Measurements from ENCODE around the gene IL1RL2. TPM values are rescaled to one million over a fixed set of nuclear protein-coding genes. Genes with fewer than 3 reads are reported as not detected.

IL1RL2 gene
- total RNA-seq, 2 donors from 2014 or later = 1.4 to 3.8 TPM

DNA sequence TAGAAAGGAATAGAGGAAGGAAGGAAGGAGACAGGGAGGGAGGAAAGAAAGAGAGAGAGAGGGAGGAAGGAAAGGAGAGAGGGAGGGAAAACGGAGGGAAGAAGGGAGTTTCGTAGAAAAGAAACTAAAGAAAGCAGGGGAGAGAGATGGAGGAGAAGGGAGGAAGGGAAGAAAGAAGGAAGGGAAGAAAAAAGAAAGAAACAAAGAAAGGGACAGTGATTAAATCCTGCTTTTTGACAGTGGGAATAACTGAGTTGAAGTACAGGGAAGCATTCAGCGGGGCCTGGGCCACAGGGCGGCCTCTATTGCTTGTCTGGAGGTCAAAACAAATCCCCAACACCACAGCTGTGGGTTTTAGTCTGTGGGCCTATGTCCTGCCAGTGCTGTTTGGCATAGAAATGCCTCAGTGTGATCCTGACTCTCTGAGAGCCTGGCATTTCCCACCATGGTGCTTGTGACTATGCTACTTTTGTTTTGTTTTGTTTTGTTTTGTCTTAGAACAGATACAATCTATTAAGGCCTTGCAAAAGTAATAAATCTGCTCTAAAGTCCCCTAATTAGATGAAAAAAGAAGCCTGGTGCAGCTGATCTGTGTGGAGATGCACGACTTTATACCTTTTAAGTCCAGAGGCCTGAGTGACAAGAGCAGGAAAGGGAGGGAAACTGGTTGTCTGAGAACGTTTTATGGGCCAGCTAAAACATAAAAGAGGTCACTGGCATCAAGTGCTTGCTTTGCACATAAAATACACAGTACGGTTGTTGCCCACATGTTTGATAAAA is 40.0 kb downstream of the IL1RL2 start:
- WGBS = 45% methylated on average over 7 of the region's 7 CpGs
- Histone ChIP-seq H3K9me3 (no peaks in the 10 kb centered on the region), H3K4me3 (no peak overlapping the region), H3K27ac (peak overlapping the region; percentile 88 to 94), H3K36me3 (no peaks in the 10 kb centered on the region), H3K4me1 (replicated peaks) (peaks cover 10% of the 10 kb centered on the region), H3K27me3 (replicated peaks; ENCODE audit: insufficient read depth) (no peaks in the 10 kb centered on the region)
- DNase-seq (ENCODE audit: low spot score) = peak; percentile 39
- intact Hi-C loops (cut with DNase I) = no loop called here
- TF ChIP-seq, protein P1, sequence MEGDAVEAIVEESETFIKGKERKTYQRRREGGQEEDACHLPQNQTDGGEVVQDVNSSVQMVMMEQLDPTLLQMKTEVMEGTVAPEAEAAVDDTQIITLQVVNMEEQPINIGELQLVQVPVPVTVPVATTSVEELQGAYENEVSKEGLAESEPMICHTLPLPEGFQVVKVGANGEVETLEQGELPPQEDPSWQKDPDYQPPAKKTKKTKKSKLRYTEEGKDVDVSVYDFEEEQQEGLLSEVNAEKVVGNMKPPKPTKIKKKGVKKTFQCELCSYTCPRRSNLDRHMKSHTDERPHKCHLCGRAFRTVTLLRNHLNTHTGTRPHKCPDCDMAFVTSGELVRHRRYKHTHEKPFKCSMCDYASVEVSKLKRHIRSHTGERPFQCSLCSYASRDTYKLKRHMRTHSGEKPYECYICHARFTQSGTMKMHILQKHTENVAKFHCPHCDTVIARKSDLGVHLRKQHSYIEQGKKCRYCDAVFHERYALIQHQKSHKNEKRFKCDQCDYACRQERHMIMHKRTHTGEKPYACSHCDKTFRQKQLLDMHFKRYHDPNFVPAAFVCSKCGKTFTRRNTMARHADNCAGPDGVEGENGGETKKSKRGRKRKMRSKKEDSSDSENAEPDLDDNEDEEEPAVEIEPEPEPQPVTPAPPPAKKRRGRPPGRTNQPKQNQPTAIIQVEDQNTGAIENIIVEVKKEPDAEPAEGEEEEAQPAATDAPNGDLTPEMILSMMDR (IDR thresholded peaks at IDR 0.05) = no peak
- peak; percentile 47 for TF ChIP-seq POLR2AphosphoS5 (IDR thresholded peaks at IDR 0.05)

DNA sequence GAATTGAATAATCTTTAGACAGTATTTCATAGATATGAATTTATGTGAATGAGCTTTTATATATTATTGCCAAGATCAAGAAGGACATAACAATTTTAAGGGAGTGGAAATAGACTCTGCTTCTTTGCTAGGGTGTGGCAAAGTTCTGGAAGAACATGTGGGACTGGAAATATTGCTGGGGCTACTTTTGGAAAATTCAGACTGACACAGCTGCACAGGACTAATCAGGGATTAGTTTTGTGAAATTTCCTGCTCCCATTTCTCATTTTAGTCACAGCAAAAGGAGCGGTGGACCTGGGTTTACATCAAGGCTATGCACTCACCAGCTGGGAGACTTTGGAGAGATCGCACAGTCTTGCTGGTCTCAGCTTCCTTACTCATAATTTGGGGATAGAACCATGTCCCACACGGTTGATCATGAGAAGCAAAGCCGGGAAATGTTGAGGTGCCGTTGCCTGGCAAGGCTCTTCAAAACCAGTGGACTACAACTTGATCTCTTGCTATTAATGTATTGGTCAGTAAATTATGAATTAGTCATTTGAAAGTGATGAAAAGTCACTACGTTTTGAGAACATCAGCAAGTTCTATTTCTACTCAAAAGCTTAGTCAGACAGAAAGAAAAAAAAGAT is 42.4 kb downstream of the IL1RL2 start:
- TF ChIP-seq, protein P1 (IDR thresholded peaks at IDR 0.05) = no peak
- TF ChIP-seq POLR2A (IDR thresholded peaks at IDR 0.05) (no peak), POLR2AphosphoS5 (IDR thresholded peaks at IDR 0.05) (no peak)
- DNase-seq (ENCODE audit: low spot score) = no peak
- Histone ChIP-seq H3K36me3 (no peaks in the 10 kb centered on the region), H3K4me1 (replicated peaks) (peaks cover 10% of the 10 kb centered on the region), H3K4me3 (no peak overlapping the region), H3K9me3 (no peaks in the 10 kb centered on the region), H3K27ac (peak overlapping the region in 1 of 2 donors; percentile 94), H3K27me3 (replicated peaks; ENCODE audit: insufficient read depth) (no peaks in the 10 kb centered on the region)
- WGBS = 87% methylated on average over 6 of the region's 6 CpGs
- intact Hi-C loops (cut with DNase I) = no loop called here

DNA sequence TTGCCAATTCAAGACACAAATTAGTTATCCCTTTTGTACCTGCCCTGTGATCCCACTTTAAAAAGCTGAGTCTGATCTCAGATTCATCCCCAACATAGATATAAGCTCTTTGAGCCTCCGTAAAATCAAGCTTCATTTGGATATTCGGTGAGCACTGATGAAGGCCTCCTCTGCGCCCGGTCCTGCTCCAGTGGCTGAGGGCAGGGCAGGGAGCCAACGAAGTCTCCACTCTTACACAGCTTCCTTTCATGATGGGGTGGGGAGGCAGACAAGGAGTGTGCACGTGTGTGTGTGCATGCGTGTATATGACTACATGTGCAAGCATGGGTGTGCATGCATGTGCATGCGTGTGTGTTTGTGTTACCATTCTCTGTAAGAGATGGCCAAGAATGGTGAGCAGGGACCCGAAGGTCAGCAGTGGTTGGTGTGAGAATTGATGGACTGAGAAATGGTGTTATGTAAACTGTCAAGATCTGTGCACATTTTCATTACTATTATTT is 43.6 kb downstream of the IL1RL2 start:
- DNase-seq (ENCODE audit: low spot score) = no peak
- no peak overlapping the region for H3K27ac ChIP-seq
- TF ChIP-seq POLR2A (IDR thresholded peaks at IDR 0.05) (no peak), POLR2AphosphoS5 (IDR thresholded peaks at IDR 0.05) (no peak)
- TF ChIP-seq, protein P1 (IDR thresholded peaks at IDR 0.05) = no peak
- H3K27me3 ChIP-seq (replicated peaks; ENCODE audit: insufficient read depth) = no peaks in the 10 kb centered on the region
- peaks cover 10% of the 10 kb centered on the region for H3K4me1 ChIP-seq (replicated peaks)
- 92% methylated on average over 9 of the region's 9 CpGs for WGBS
- no peak overlapping the region for H3K4me3 ChIP-seq
- no peaks in the 10 kb centered on the region for H3K36me3 ChIP-seq
- intact Hi-C loops (cut with DNase I) = no loop called here
- H3K9me3 ChIP-seq = no peaks in the 10 kb centered on the region

DNA sequence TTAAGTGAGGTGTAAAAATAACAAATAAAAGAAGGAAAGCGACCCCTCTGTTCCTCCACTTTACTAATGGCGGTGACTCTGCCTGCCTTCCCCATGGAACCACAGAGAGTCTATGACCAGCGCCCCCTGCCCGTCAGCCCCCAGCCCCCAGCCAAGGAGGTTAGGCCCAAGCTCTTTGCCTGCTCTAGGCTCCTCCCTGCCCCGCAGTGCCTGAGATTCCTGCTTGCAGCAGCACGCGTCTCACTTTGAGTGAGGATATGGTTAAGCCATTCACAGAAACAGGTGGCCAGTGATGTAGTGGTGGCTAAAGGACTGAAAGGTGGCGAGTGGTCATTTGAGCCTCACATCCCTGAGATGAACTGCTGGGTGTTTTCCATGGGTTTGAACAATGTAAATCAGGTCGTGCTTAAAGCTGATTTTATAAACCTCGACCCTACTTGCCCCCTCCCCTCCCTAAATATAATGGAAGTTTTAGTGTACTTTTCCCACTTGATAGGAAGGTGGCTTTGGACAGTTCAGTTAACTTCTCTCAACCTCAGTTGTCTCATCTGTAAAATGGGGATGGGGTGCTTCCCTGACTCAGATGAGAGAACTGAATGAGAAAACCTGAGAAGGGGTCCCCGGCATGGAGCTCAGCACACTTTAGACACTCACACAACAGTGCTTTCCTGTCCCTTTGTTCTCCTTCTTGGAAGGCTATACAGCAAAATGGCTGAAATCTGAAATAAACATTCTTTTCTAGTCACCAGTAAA is 46.5 kb downstream of the IL1RL2 start:
- H3K27ac ChIP-seq = no peak overlapping the region
- TF ChIP-seq POLR2AphosphoS5 (IDR thresholded peaks at IDR 0.05) (no peak), POLR2A (IDR thresholded peaks at IDR 0.05) (no peak)
- TF ChIP-seq, protein P1 (IDR thresholded peaks at IDR 0.05) = no peak
- no peaks in the 10 kb centered on the region for H3K36me3 ChIP-seq
- WGBS = 94% methylated on average over 11 of the region's 11 CpGs
- H3K4me1 ChIP-seq (replicated peaks) = no peaks in the 10 kb centered on the region
- no peaks in the 10 kb centered on the region for H3K27me3 ChIP-seq (replicated peaks; ENCODE audit: insufficient read depth)
- DNase-seq (ENCODE audit: low spot score) = no peak
- intact Hi-C loops (cut with DNase I) = no loop called here
- no peaks in the 10 kb centered on the region for H3K9me3 ChIP-seq
- no peak overlapping the region for H3K4me3 ChIP-seq
